GM23338 (cell line): Measurements from ENCODE around the gene TUBB2A. TPM values are rescaled to one million over a fixed set of nuclear protein-coding genes. Genes with fewer than 3 reads are reported as not detected.
A peak's percentile ranks its signal among the peaks of the same experiment; 100 is the strongest.

ENCODE experiments used
- ATAC-seq: fragments of 200-7000 bp; cut with Tn5 transposase; 3 replicates; pipeline ENCODE4 v1.9.1; 2020
- DNase-seq: peaks from one replicate; pipeline ENCODE4 v3.0.0-alpha.2; 2015; ENCODE audit warnings: low spot score
- H2AFZ ChIP-seq: fragments of 200-600 bp; sonication (generic); 2 replicates; pipeline ENCODE4 v1.8.0; 2016; ENCODE audit warnings: antibody characterized with exemption, mild to moderate bottlenecking, moderate library complexity
- H3F3A ChIP-seq: fragments of 200-600 bp; sonication (generic); replicated peaks from 2 replicates; pipeline ENCODE4 v1.8.0; 2017; ENCODE audit warnings: antibody characterized with exemption, mixed run types, low read depth
- H3K27ac ChIP-seq: fragments of 200-600 bp; sonication (generic); 2 replicates; pipeline ENCODE4 v1.6.1; 2016; ENCODE audit warnings: low read depth
- H3K27me3 ChIP-seq: fragments of 200-600 bp; sonication (generic); 2 replicates; pipeline ENCODE4 v1.8.0; 2016; ENCODE audit warnings: mild to moderate bottlenecking, mixed run types, moderate library complexity; ENCODE audit not compliant: insufficient read depth
- H3K36me3 ChIP-seq: fragments of 200-600 bp; sonication (generic); 2 replicates; pipeline ENCODE4 v1.8.0; 2016; ENCODE audit warnings: mild to moderate bottlenecking; ENCODE audit not compliant: insufficient read depth
- H3K4me1 ChIP-seq: fragments of 200-600 bp; sonication (generic); 2 replicates; pipeline ENCODE4 v1.8.0; 2016; ENCODE audit warnings: mild to moderate bottlenecking, moderate library complexity; ENCODE audit not compliant: insufficient read depth
- H3K4me2 ChIP-seq: fragments of 200-600 bp; sonication (generic); 2 replicates; pipeline ENCODE4 v1.7.1; 2017; ENCODE audit warnings: mixed run types
- H3K4me3 ChIP-seq: fragments of 200-600 bp; sonication (generic); 2 replicates; pipeline ENCODE4 v1.6.1; 2016; ENCODE audit warnings: mixed run types
- H3K79me2 ChIP-seq: fragments of 200-600 bp; sonication (generic); replicated peaks from 2 replicates; pipeline ENCODE4 v1.8.0; 2017; ENCODE audit warnings: mild to moderate bottlenecking; ENCODE audit not compliant: insufficient read depth
- H3K9me2 ChIP-seq: fragments of 200-600 bp; sonication (generic); 2 replicates; pipeline ENCODE4 v1.8.0; 2017; ENCODE audit not compliant: insufficient read depth
- H4K20me1 ChIP-seq: fragments of 200-600 bp; sonication (generic); replicated peaks from 2 replicates; pipeline ENCODE4 v1.8.0; 2017; ENCODE audit warnings: mild to moderate bottlenecking; ENCODE audit not compliant: insufficient read depth
- H3K27ac Mint-ChIP-seq: 2 replicates; pipeline ENCODE4 v1.8.0; 2020; ENCODE audit warnings: inconsistent platforms, mild to moderate bottlenecking, moderate library complexity, mixed read lengths
- H3K27me3 Mint-ChIP-seq: 3 replicates; pipeline ENCODE4 v1.8.0; 2022; ENCODE audit warnings: low read depth, mild to moderate bottlenecking, moderate library complexity, mixed read lengths, inconsistent platforms; ENCODE audit not compliant: insufficient read depth, poor library complexity
- H3K36me3 Mint-ChIP-seq: 3 replicates; pipeline ENCODE4 v1.8.0; 2021; ENCODE audit warnings: low read depth, mild to moderate bottlenecking, inconsistent platforms, moderate library complexity, mixed read lengths
- H3K4me1 Mint-ChIP-seq: 3 replicates; pipeline ENCODE4 v1.8.0; 2020; ENCODE audit warnings: mild to moderate bottlenecking, inconsistent platforms, mixed read lengths
- H3K4me3 Mint-ChIP-seq: 3 replicates; pipeline ENCODE4 v1.8.0; 2021; ENCODE audit warnings: moderate library complexity, mild to moderate bottlenecking, inconsistent platforms, mixed read lengths
- H3K9me3 Mint-ChIP-seq: 3 replicates; pipeline ENCODE4 v1.8.0; 2020; ENCODE audit warnings: moderate library complexity, mild to moderate bottlenecking, inconsistent platforms, mixed read lengths
- CREB1 ChIP-seq: fragments of 250-450 bp; sonication (Bioruptor Pico); IDR thresholded peaks from 2 replicates; pipeline ENCODE4 v1.5.0; 2020; ENCODE audit warnings: low read depth, mild to moderate bottlenecking, moderate library complexity
- CTCF ChIP-seq, 2 experiments: fragments of 200-600 bp in 1 of 2; sonication (generic) in 1 of 2; conservative IDR thresholded peaks; 2 replicates each; pipeline versions ENCODE4 v1.5.1 to v1.6.1; 2016 to 2017; ENCODE audit warnings: antibody characterized with exemption in 2 of 2, low read depth in 2 of 2, mild to moderate bottlenecking in 2 of 2, moderate library complexity in 1 of 2
- EZH2 ChIP-seq: fragments of 200-600 bp; sonication (generic); IDR thresholded peaks from one replicate; pipeline ENCODE4 v1.8.0; 2017; ENCODE audit warnings: antibody characterized with exemption, mild to moderate bottlenecking, low read depth; ENCODE audit not compliant: unreplicated experiment
- POLR2AphosphoS5 ChIP-seq: IDR thresholded peaks from 2 replicates; pipeline ENCODE4 v1.6.1; 2016; ENCODE audit warnings: antibody characterized with exemption, low read depth
- ZNF331 ChIP-seq: fragments of 250-450 bp; sonication (Bioruptor Pico); IDR thresholded peaks from 2 replicates; pipeline ENCODE4 v1.5.0; 2020; ENCODE audit warnings: low read depth, mild to moderate bottlenecking, moderate library complexity
- ZNF462 ChIP-seq: fragments of 250-450 bp; sonication (Bioruptor Pico); IDR thresholded peaks from 2 replicates; pipeline ENCODE4 v1.5.0; 2020; ENCODE audit warnings: mild to moderate bottlenecking, moderate library complexity
- long read RNA-seq: library from polyadenylated mRNA; unstranded; transcript quantifications from one replicate; pipeline ENCODE4 v2.0.0, GENCODE V29; 2020; ENCODE audit not compliant: unreplicated experiment
- polyA plus RNA-seq: library from polyadenylated mRNA; unstranded; fragments of >200 nt; fragmentation: Nextera tagmentation; extraction: Ambion mirVana; gene quantifications from 2 replicates; pipeline ENCODE4 v1.2.1, GENCODE V29; 2016
- total RNA-seq: library from RNA; depleted of rRNA; stranded (reverse); fragments of >200 nt; shearing (Covaris generic); gene quantifications from 2 replicates; pipeline ENCODE4 v1.2.3, GENCODE V29; 2014; rRNA removed

TUBB2A gene
- 376 and 407 TPM in 2 replicates for total RNA-seq
- 286 and 305 TPM in 2 replicates for polyA plus RNA-seq
- long read RNA-seq, transcript TUBB2A-201 (4 exons, 1,595 nt): major isoform, 153 of 169 reads
- long read RNA-seq, partial matches to known transcripts: 0 of 169 reads
- long read RNA-seq, other reads (novel, unspliced or antisense): 14 of 169 reads

- Mint-ChIP-seq H3K36me3 (peaks cover 40% of the 10 kb centered on the region), H3K4me3 (peak within 1 kb of the TSS; percentile 97), H3K9me3 (no peaks in the 10 kb centered on the region), H3K27me3 (peaks cover 19% of the 10 kb centered on the region), H3K27ac (peak within 1 kb of the TSS; percentile 73), H3K4me1 (peaks cover 42% of the 10 kb centered on the region)
- no peaks in the 10 kb centered on the region for H3K9me2 ChIP-seq
- H3K27me3 ChIP-seq: no peaks in the 10 kb centered on the region
- H3F3A ChIP-seq: peaks cover 29% of the 10 kb centered on the region
- peak within 1 kb of the TSS; percentile 96 for H3K4me2 ChIP-seq
- H2AFZ ChIP-seq: no peak within 1 kb of the TSS
- ATAC-seq (peak; percentile 73), DNase-seq (peak; percentile 83)
- peak within 1 kb of the TSS; percentile 91 for H3K4me3 ChIP-seq
- H3K79me2 ChIP-seq: peaks cover 20% of the 10 kb centered on the region
- H4K20me1 ChIP-seq: no peaks in the 10 kb centered on the region; the same call in 1 of the 2 replicates
- peaks cover 36% of the 10 kb centered on the region for H3K4me1 ChIP-seq
- H3K27ac ChIP-seq: no peak within 1 kb of the TSS
- H3K36me3 ChIP-seq: peaks cover 20% of the 10 kb centered on the region
- TF ChIP-seq ZNF462 (CRISPR knock-in tag): no peak
- peak; percentile 94 for TF ChIP-seq POLR2AphosphoS5
- no peak for TF ChIP-seq EZH2
- TF ChIP-seq CREB1 (CRISPR knock-in tag): peak; percentile 97
- TF ChIP-seq CTCF (conservative IDR thresholded peaks at IDR 0.05; ENCODE audit: low read depth in 2 of 2): peak in 1 of 2 experiments; percentile 58; a peak in 2 of 4 replicates
- no peak for TF ChIP-seq ZNF331
Observed at GRCh38 chr6:3157131-3157933, at the start of gene TUBB2A. TSS of gene TUBB2A (minus strand) at chr6:3157544. CDS start at chr6:3157463, 81 bp downstream.
